ENCODE data around the gene MAPK1. TPM values are rescaled to one million over a fixed set of nuclear protein-coding genes. Genes with fewer than 3 reads are reported as not detected.
"Not testable (repeated sequence)": the region's sequence is repeated elsewhere in the genome, so short reads cannot be mapped to it uniquely, and the experiment has no call there.

MAPK1 gene
- total RNA-seq, 2 donors from 2014 or later, result 107 to 154 TPM

GRCh38 chr22:21755851-21756284 is 111.6 kb downstream of the MAPK1 start:
- Mint-ChIP-seq H3K27ac (no peak overlapping the region), H3K36me3 (ENCODE audit: insufficient read depth in 2 of 2) (peaks cover 7 to 11% of the 10 kb centered on the region in 2 donors), H3K27me3 (ENCODE audit: low read depth) (no peaks in the 10 kb centered on the region), H3K4me3 (no peak overlapping the region), H3K4me1 (ENCODE audit: low read depth) (peaks cover 25% of the 10 kb centered on the region), H3K9me3 (no peaks in the 10 kb centered on the region)
- DNase-seq (no peak), ATAC-seq (replicated peaks in 1 of 2) (peak; percentile 49 to 79)

DNA sequence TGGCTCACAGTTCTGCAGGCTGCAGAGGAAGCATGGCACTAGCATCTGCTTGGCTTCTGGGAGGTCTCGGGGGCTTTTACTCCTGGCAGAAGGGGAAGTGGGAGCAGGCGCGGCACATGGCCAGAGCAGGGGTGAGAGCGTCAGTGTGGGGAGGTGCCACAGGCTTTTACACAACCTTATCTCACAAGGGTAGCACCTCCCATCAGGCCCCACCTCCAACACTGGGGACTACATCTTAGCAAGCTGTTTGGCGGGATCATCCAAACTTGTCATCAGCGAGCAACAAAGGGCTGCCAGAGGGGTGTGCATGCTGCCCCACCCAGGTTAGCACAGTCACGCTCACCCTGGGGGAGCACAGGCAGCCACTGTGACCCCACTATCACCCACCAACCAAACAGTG is 112.9 kb downstream of the MAPK1 start:
- H3K4me3 Mint-ChIP-seq, result no peak overlapping the region
- H3K27me3 Mint-ChIP-seq (ENCODE audit: low read depth), result no peaks in the 10 kb centered on the region

DNA sequence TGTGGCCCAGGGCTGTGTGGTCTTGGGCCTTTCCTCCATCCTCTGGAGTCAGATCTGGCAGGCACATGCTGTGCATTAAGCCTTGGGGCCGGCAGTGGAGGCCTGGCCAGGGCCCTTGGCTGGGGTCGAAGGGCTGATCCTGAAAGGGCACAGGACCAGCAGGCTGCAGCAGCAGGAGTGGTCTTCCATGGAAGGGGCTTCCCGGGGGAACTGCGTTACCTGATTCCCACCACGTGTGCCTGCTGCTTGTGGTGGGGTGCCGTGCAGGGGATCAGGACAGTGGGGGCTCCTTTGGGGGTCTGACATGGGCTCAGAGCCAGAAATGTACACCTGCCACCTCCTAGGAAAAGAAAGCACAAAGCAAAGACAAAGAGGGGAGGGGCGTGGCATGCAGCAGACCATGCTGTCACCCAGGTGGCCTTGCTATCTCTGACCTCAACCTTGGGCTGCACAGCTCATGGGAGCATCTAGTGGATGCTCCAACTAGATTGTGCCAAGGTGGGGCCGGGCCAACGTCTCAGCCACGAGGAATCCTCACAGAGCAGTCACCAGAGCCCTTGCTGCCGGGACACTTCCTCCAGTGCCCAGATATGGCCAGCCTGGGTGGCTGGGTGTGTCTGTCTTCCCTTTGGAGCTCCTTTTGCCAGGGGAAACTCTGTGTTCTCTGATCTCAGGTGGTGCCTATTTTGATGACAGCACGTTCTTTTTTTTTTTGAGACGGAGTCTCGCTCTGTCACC is 113.9 kb downstream of the MAPK1 start:
- Mint-ChIP-seq H3K36me3 (ENCODE audit: insufficient read depth in 2 of 2) (peaks cover 5% of the 10 kb centered on the region in 2 donors), H3K27ac (no peak overlapping the region), H3K4me3 (no peak overlapping the region), H3K4me1 (ENCODE audit: low read depth) (peaks cover 20% of the 10 kb centered on the region), H3K27me3 (ENCODE audit: low read depth) (no peaks in the 10 kb centered on the region), H3K9me3 (no peaks in the 10 kb centered on the region)
- no peak for DNase-seq
- ATAC-seq (replicated peaks in 1 of 2), result no peak

More for the DNA sequence above, 112.9 kb downstream of the MAPK1 start:
- peaks cover 20% of the 10 kb centered on the region for H3K4me1 Mint-ChIP-seq (ENCODE audit: low read depth)
- peaks cover 7 to 11% of the 10 kb centered on the region in 2 donors for H3K36me3 Mint-ChIP-seq (ENCODE audit: insufficient read depth in 2 of 2)
- DNase-seq (no peak), ATAC-seq (replicated peaks in 1 of 2) (no peak)
- no peak overlapping the region for H3K27ac Mint-ChIP-seq
- no peaks in the 10 kb centered on the region for H3K9me3 Mint-ChIP-seq

GRCh38 chr22:21752276-21752675 is 115.2 kb downstream of the MAPK1 start:
- no peak overlapping the region for H3K4me3 Mint-ChIP-seq
- peaks cover 0 to 2% of the 10 kb centered on the region in 2 donors for H3K36me3 Mint-ChIP-seq (ENCODE audit: insufficient read depth in 2 of 2)
- DNase-seq (no peak), ATAC-seq (replicated peaks in 1 of 2) (no peak)
- H3K4me1 Mint-ChIP-seq (ENCODE audit: low read depth), result peaks cover 18% of the 10 kb centered on the region
- no peaks in the 10 kb centered on the region for H3K9me3 Mint-ChIP-seq
- H3K27ac Mint-ChIP-seq, result no peak overlapping the region
- H3K27me3 Mint-ChIP-seq (ENCODE audit: low read depth), result no peaks in the 10 kb centered on the region

DNA sequence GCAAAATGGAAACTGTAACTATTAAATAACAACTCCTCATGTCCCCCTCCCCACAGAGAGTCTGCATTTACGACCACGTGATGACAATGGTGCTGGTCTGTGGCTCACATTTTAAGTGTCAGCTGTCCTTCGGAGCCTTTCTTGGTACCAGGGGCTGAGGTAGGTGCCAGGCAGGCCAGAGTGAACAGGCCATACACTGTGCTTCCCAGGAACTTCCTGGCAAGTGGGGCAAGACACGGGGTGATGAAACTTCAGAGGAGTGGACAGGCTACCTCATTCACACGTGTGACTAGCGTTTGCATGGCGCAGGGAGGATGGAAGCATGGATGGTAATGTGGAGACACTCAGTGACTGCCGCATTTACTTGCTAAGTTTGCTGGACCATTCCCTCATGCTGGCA is 121.5 kb downstream of the MAPK1 start:
- no peaks in the 10 kb centered on the region for H3K27me3 Mint-ChIP-seq (ENCODE audit: low read depth)
- no peaks in the 10 kb centered on the region for H3K36me3 Mint-ChIP-seq (ENCODE audit: insufficient read depth in 2 of 2)
- H3K27ac Mint-ChIP-seq, result no peak overlapping the region
- H3K4me1 Mint-ChIP-seq (ENCODE audit: low read depth), result no peaks in the 10 kb centered on the region
- no peak overlapping the region for H3K4me3 Mint-ChIP-seq
- ATAC-seq (replicated peaks in 1 of 2) (no peak), DNase-seq (no peak)
- H3K9me3 Mint-ChIP-seq, result no peaks in the 10 kb centered on the region

- DNase-seq; ATAC-seq (replicated peaks in 1 of 2); H3K27ac Mint-ChIP-seq; H3K9me3 Mint-ChIP-seq; H3K36me3 Mint-ChIP-seq (ENCODE audit: insufficient read depth in 2 of 2); H3K27me3 Mint-ChIP-seq (ENCODE audit: low read depth); H3K4me3 Mint-ChIP-seq; H3K4me1 Mint-ChIP-seq (ENCODE audit: low read depth): not testable (repeated sequence)
Measured at GRCh38 chr22:21744917-21745316, 122.5 kb downstream of the MAPK1 start.

GRCh38 chr22:21741790-21742189 is 125.7 kb downstream of the MAPK1 start:
- Mint-ChIP-seq H3K9me3 (no peaks in the 10 kb centered on the region), H3K36me3 (ENCODE audit: insufficient read depth in 2 of 2) (no peaks in the 10 kb centered on the region), H3K27ac (no peak overlapping the region), H3K4me1 (ENCODE audit: low read depth) (no peaks in the 10 kb centered on the region), H3K4me3 (no peak overlapping the region), H3K27me3 (ENCODE audit: low read depth) (peaks cover 22% of the 10 kb centered on the region)
- no peak for ATAC-seq (replicated peaks in 1 of 2)
- DNase-seq, result no peak

GRCh38 chr22:21741059-21741458 is 126.4 kb downstream of the MAPK1 start:
- Mint-ChIP-seq H3K4me3 (no peak overlapping the region), H3K9me3 (no peaks in the 10 kb centered on the region), H3K36me3 (ENCODE audit: insufficient read depth in 2 of 2) (no peaks in the 10 kb centered on the region), H3K4me1 (ENCODE audit: low read depth) (no peaks in the 10 kb centered on the region), H3K27me3 (ENCODE audit: low read depth) (peaks cover 24% of the 10 kb centered on the region), H3K27ac (no peak overlapping the region)
- no peak for ATAC-seq (replicated peaks in 1 of 2)
- DNase-seq, result no peak

DNA sequence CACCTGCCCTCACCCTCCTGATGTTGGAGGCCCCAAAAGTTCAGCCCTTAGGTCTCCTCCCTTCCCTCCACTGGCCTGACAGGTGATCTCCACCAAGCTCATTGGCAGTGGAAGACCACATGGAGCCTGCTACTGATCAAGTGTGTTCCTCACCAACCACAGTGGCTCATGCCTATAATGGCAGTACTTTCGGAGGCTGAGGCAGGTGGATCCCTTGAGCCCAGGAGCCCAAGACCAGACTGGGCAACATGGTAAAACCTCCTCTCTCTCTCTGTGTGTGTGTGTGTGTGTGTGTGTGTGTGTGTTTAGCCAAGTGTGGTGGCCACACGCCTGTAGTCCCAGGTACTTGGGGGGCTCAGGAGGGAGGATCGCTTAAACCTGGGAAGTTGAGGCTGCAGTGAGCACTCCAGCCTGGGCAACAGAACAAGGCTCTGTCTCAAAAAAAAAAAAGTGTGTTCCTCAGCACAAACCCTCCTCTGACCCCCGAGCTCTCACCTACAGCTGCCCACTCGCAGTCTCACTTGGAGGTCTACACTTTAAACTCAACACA is 127.5 kb downstream of the MAPK1 start:
- ATAC-seq (replicated peaks in 1 of 2) (no peak), DNase-seq (no peak)
- Mint-ChIP-seq H3K4me1 (ENCODE audit: low read depth) (peaks cover 4% of the 10 kb centered on the region), H3K36me3 (ENCODE audit: insufficient read depth in 2 of 2) (no peaks in the 10 kb centered on the region), H3K27me3 (ENCODE audit: low read depth) (peaks cover 24% of the 10 kb centered on the region), H3K9me3 (no peaks in the 10 kb centered on the region), H3K27ac (no peak overlapping the region), H3K4me3 (no peak overlapping the region)

GRCh38 chr22:21738966-21739365 is 128.5 kb downstream of the MAPK1 start:
- DNase-seq (no peak), ATAC-seq (replicated peaks in 1 of 2) (no peak)
- Mint-ChIP-seq H3K4me3 (no peak overlapping the region), H3K36me3 (ENCODE audit: insufficient read depth in 2 of 2) (no peaks in the 10 kb centered on the region), H3K27me3 (ENCODE audit: low read depth) (peaks cover 24% of the 10 kb centered on the region), H3K27ac (no peak overlapping the region), H3K9me3 (no peaks in the 10 kb centered on the region), H3K4me1 (ENCODE audit: low read depth) (peaks cover 13% of the 10 kb centered on the region)

GRCh38 chr22:21738081-21738480 is 129.4 kb downstream of the MAPK1 start:
- Mint-ChIP-seq H3K9me3 (no peaks in the 10 kb centered on the region), H3K4me1 (ENCODE audit: low read depth) (peaks cover 16% of the 10 kb centered on the region), H3K36me3 (ENCODE audit: insufficient read depth in 2 of 2) (no peaks in the 10 kb centered on the region), H3K27me3 (ENCODE audit: low read depth) (peaks cover 30% of the 10 kb centered on the region), H3K4me3 (no peak overlapping the region), H3K27ac (no peak overlapping the region)
- DNase-seq (no peak), ATAC-seq (replicated peaks in 1 of 2) (no peak)

DNA sequence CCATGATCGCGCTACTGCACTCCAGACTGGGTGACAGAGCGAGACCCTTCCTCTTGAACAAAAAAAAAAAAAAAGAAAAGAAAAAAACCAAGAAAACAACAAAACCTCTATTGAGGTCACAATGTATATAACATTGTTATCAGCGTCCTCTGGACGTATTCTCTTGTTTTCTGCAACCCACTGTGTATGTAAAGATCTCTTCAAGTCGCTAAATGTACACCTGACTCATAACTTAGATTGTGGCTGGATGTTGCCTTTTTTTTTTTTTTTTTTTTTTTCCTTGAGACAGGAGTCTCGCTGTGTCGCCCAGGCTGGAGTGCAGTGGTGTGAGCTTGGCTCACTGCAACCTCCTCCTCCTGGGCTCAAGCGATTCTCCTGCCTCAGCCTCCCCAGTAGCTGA is 130.5 kb downstream of the MAPK1 start:
- no peak for DNase-seq
- peaks cover 30% of the 10 kb centered on the region for H3K27me3 Mint-ChIP-seq (ENCODE audit: low read depth)
- no peak overlapping the region for H3K4me3 Mint-ChIP-seq
- H3K27ac Mint-ChIP-seq, result no peak overlapping the region
- H3K9me3 Mint-ChIP-seq, result no peaks in the 10 kb centered on the region
- peaks cover 16% of the 10 kb centered on the region for H3K4me1 Mint-ChIP-seq (ENCODE audit: low read depth)
- ATAC-seq (replicated peaks in 1 of 2), result no peak
- no peaks in the 10 kb centered on the region for H3K36me3 Mint-ChIP-seq (ENCODE audit: insufficient read depth in 2 of 2)

- Mint-ChIP-seq H3K4me1 (ENCODE audit: low read depth) (peaks cover 16% of the 10 kb centered on the region), H3K36me3 (ENCODE audit: insufficient read depth in 2 of 2) (no peaks in the 10 kb centered on the region), H3K27me3 (ENCODE audit: low read depth) (peaks cover 30% of the 10 kb centered on the region), H3K9me3 (no peaks in the 10 kb centered on the region), H3K4me3 (peak overlapping the region; percentile 48 to 58), H3K27ac (no peak overlapping the region)
- DNase-seq, result no peak
- no peak for ATAC-seq (replicated peaks in 1 of 2)
Measured at GRCh38 chr22:21736084-21736642, 131.3 kb downstream of the MAPK1 start.
